Effector memory CD4-positive, alpha-beta T cell (primary cell): ENCODE results near the gene TRIM65.
"Not testable (repeated sequence)": the region's sequence is repeated elsewhere in the genome, so short reads cannot be mapped to it uniquely, and the experiment has no call there.

Experiments
- DNase-seq, 3 donors: peaks; one replicate each; pipeline ENCODE4 v3.0.0-alpha.2; 2020
- H3K27ac ChIP-seq: 2 replicates; pipeline ENCODE4 v1.7.0; 2013; ENCODE audit warnings: mild to moderate bottlenecking, low read length, moderate library complexity; ENCODE audit not compliant: insufficient read depth, poor library complexity, severe bottlenecking
- H3K27me3 ChIP-seq: replicated peaks from 2 replicates; pipeline ENCODE4 v1.7.0; 2013; ENCODE audit warnings: mild to moderate bottlenecking, low read length; ENCODE audit not compliant: insufficient read depth, control insufficient read depth, poor library complexity, severe bottlenecking
- H3K36me3 ChIP-seq: 2 replicates; pipeline ENCODE4 v1.7.0; 2013; ENCODE audit warnings: mild to moderate bottlenecking, low read length, moderate library complexity; ENCODE audit not compliant: control insufficient read depth, insufficient read depth
- H3K4me1 ChIP-seq: 2 replicates; pipeline ENCODE4 v1.7.0; 2013; ENCODE audit warnings: low read length, mild to moderate bottlenecking; ENCODE audit not compliant: control insufficient read depth, insufficient read depth, poor library complexity, severe bottlenecking
- H3K4me3 ChIP-seq: 2 replicates; pipeline ENCODE4 v1.7.0; 2013; ENCODE audit warnings: low read length, low read depth, mild to moderate bottlenecking; ENCODE audit not compliant: insufficient read depth, poor library complexity, severe bottlenecking
- H3K9me3 ChIP-seq: 2 replicates; pipeline ENCODE4 v1.7.0; 2013; ENCODE audit warnings: mild to moderate bottlenecking, low read length, moderate library complexity; ENCODE audit not compliant: control insufficient read depth

The TRIM65 gene

DNA sequence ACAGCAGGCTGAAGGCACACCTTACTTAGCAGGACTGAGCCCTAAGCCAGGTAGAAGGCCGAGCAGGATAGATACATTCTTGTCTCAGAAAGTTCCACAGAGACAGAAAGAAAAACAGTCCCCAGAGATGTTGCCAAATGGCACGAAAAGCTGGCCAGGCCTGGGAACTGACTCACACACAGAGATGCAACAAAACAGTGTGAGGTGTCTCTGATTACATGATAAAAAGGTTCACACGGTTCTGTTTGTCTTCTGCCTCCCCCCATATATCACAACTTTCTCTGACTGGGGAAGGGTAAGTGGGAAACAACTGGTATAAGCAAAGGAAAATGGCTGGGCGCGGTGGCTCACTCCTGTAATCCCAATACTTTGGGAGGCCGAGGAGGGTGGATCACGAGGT is 43.3 kb downstream of the TRIM65 start:
- H3K4me1 ChIP-seq: peaks cover 27% of the 10 kb centered on the region
- H3K36me3 ChIP-seq: peaks cover 33% of the 10 kb centered on the region
- no peaks in the 10 kb centered on the region for H3K9me3 ChIP-seq
- no peak overlapping the region for H3K4me3 ChIP-seq
- no peaks in the 10 kb centered on the region for H3K27me3 ChIP-seq
- no peak overlapping the region for H3K27ac ChIP-seq
- DNase-seq: no peak

DNA sequence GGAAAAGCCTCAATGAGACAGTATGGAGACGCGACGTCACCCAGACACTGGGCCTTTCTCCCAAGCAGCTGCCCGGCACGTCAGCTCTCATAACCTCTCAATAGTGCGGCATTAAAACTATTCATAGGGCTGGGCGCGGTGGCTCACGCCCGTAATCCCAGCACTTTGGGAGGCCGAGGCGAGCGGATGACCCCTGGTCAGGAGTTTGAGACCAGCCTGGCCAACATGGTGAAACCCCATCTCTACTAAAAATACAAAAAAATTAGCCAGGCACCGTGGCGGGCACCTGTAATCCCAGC is 45.1 kb downstream of the TRIM65 start:
- H3K36me3 ChIP-seq: peaks cover 51% of the 10 kb centered on the region

DNA sequence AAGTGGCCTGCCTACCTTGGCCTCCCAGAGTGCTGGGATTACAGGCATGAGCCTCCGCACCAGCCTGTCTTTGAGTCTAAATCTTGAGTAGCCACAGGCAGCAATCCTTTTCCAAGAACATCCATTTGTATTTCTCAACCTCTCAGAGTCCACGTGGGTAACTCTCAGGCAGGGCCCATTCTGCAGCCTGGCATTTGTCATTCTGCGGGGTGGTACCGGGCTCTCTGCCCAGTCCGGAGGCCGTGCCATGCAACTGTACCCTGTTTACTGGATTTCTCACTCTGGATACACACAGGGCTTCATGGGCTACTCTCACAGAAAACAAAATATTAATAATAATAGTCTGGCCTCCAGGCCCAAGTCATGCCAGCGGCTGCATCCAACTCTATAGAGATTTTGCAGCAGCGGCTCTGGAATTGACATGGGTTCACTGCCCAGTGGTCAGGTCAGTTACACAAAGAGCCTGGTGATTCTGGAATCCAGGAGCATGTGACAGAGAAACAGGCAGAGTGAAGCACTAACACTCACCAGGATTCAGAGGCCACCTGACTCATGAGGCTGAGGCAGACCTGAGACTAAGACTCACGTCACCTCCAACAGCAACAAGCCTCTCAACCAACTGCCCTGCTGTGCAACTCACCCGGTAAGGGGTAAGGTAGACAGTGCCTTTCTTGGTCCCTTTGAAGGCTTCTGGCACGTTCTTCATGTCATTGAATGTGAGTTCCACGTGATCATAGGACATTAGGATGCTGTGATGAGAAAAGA is 45.6 kb downstream of the TRIM65 start:
- peaks cover 56% of the 10 kb centered on the region for H3K36me3 ChIP-seq
- no peak overlapping the region for H3K4me3 ChIP-seq
- H3K4me1 ChIP-seq: peaks cover 18% of the 10 kb centered on the region
- H3K9me3 ChIP-seq: no peaks in the 10 kb centered on the region
- no peaks in the 10 kb centered on the region for H3K27me3 ChIP-seq
- no peak for DNase-seq
- no peak overlapping the region for H3K27ac ChIP-seq

More for the DNA sequence above, 45.1 kb downstream of the TRIM65 start:
- not testable (repeated sequence) for DNase-seq, H3K9me3 ChIP-seq, H3K27me3 ChIP-seq, H3K4me3 ChIP-seq, H3K27ac ChIP-seq
- H3K4me1 ChIP-seq: peaks cover 24% of the 10 kb centered on the region

DNA sequence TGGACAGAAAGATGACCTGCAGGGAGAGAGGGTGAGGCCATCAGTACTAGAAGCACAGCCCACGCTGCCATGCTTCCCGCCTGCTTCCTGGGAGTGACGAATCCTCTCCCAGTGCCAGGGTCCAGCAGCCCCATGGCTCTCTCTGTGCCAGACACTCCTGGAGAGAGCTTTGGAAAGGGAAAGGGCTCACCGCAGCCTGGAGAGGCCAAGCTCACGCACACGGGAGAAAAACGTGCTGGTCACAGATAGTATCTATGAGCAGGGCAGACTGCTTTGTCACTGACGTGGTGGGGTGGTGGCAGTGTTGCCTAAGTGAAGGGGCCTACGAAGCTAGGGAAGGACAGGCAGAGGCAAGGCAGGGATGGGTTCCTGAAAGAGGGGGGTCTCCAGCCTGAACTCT is 47.0 kb downstream of the TRIM65 start:
- no peak overlapping the region for H3K4me3 ChIP-seq
- H3K27ac ChIP-seq: no peak overlapping the region
- H3K9me3 ChIP-seq: no peaks in the 10 kb centered on the region
- no peaks in the 10 kb centered on the region for H3K27me3 ChIP-seq
- no peak for DNase-seq
- H3K4me1 ChIP-seq: peaks cover 24% of the 10 kb centered on the region
- H3K36me3 ChIP-seq: peaks cover 61% of the 10 kb centered on the region

DNA sequence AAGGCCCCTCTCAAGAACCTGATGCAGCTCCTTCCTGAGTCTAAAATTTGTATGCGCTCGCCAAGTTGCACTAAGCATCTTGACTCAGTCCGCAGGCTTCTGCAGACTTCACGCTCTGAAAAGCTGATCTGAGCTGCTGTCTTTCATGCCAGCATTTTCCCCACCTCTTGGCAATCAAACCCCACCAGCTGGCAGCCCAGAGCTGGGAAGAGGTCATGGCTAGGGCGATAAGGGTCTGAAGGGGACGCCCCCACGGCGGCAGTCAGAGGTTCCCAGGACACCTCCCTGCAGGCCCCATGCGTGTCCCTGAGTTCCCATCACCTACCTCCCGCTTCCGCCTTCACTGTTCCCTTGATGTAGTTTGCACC is 47.5 kb downstream of the TRIM65 start:
- no peak for DNase-seq
- no peaks in the 10 kb centered on the region for H3K27me3 ChIP-seq
- H3K4me1 ChIP-seq: peaks cover 24% of the 10 kb centered on the region
- no peak overlapping the region for H3K4me3 ChIP-seq
- H3K27ac ChIP-seq: no peak overlapping the region
- no peaks in the 10 kb centered on the region for H3K9me3 ChIP-seq
- peaks cover 61% of the 10 kb centered on the region for H3K36me3 ChIP-seq

DNA sequence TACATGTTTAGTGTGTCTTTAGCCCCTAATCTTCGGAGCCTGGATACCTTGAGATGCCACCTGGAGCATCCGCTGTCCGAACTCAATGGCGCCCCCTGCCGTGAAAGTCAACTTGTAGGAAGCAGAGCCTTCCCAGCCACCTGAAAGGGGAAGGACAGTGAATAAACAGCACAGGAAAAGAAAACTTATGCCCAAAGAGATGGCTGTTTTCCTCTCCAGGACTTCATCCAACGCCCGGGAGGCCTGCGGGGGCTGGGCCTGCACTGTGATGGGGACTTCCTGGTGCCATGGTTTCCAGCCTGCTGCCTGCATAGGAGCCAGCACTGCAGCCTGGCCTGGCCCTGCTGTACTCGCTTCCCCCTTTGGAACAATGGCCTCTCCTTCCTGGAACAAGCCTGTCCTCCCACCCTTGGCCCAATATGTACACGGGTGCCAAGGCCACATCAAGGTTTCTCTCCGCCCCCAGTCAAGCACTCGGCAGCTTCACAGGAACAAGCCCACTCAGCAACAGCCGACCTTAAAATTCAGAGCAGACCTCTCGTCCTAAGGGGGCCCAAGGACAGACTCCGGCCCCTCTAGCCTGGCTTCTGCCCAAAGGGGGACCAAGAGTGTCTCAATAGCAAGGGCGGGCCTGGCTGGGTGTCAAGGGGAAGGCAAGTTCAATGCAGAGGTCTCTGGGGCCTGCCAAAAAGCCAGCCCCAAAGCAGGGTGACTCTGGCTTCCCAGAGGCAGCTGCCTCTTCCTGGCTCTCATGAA is 48.0 kb downstream of the TRIM65 start:
- H3K4me1 ChIP-seq: peaks cover 26% of the 10 kb centered on the region
- H3K27ac ChIP-seq: peak overlapping the region; percentile 22
- no peaks in the 10 kb centered on the region for H3K9me3 ChIP-seq
- H3K4me3 ChIP-seq: no peak overlapping the region
- H3K36me3 ChIP-seq: peaks cover 61% of the 10 kb centered on the region
- peak; percentile 55 to 74 (median 69) for DNase-seq
- H3K27me3 ChIP-seq: no peaks in the 10 kb centered on the region

DNA sequence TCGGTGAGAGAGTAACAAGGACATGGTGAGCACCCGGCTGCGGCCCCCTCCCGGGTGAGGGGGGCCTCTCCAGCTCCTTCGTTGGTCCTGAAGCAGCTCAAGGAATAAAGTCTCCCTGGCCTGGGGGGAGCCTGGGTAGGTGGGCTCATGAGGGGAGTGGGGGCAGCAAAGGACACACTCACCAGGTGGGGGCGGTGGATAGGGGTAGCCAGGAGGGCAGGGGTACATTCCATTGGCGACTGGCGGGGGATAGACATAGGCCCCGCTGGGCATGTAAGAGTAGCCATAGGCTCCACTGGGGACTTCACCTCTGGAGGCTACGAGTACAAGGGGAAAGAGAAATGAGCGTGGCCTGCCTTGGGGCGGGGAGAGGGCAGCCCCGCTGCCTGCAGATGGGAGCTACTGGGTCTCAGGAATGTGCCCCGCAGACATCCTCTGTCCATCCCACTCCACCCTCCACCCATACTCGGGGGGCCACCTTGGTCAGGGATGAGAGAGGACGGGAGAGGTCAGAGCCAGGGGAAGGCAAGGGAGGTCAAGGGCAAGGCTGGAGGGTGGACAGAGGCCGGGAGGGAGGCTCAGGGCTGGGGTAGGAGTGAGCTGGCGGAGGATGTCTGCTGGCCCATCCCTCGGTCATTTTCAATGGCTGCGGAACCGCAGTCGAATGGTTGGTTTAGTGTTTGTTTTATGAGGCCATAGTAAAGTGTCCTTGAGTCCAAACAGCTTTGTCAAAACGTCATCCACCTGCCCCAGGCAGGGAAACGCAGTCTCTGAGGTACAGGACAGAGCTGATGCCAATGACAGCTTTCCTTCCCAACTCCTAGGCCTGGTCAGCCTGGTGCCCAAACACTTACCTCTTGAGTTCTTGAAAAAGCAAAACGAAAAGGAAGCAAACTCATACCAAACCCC is 48.9 kb downstream of the TRIM65 start:
- no peaks in the 10 kb centered on the region for H3K9me3 ChIP-seq
- DNase-seq: no peak
- H3K4me1 ChIP-seq: peaks cover 28% of the 10 kb centered on the region
- no peak overlapping the region for H3K4me3 ChIP-seq
- H3K27me3 ChIP-seq: no peaks in the 10 kb centered on the region
- peak overlapping the region; percentile 22 for H3K27ac ChIP-seq
- H3K36me3 ChIP-seq: peaks cover 61% of the 10 kb centered on the region

DNA sequence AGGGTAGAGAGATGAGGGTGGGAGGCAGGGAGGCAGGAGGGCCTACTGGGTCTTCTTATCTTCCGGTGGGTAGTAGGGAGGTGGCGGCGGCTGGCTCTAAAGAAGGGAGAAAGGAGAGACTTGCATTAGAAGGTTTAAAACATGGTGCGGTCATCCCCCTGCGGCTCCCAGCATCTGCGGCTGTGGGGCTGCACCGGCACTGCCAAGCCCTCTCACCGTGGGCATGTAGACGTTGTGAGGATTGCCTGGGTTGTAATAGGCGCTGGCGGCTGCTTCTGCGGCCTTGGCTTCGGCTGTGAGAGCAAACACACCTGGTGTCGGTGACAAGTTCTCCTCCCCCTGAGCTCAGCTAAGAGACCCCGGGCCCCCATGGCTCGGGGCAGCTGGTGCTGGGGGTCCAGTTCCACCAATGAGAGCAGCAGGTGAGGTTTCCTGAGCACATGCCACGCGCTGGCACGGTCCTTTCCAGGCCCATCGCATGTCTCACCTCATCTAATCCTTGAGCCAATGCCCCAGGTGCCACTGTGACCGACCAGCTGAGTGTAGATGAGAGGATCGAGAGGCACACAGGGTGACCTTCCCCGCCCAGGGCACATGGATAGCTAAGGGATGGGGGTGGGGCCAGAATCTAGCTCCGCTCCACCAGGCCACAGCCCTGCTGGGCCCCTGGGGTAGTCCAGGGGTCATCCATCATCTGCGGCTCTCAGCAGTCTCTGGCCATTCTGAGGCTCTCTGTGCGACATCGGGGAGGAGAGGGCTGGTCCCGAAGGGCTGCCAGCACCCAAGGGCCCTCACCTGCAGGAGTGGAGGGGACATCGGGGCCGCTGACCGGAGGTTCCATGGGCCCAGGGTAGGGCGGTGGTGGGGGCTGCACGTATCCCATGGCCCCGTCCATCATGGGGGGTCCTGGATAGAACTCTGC is 49.8 kb downstream of the TRIM65 start:
- no peak overlapping the region for H3K27ac ChIP-seq
- no peak overlapping the region for H3K4me3 ChIP-seq
- peaks cover 37% of the 10 kb centered on the region for H3K4me1 ChIP-seq
- H3K9me3 ChIP-seq: no peaks in the 10 kb centered on the region
- DNase-seq: no peak
- no peaks in the 10 kb centered on the region for H3K27me3 ChIP-seq
- peaks cover 61% of the 10 kb centered on the region for H3K36me3 ChIP-seq

DNA sequence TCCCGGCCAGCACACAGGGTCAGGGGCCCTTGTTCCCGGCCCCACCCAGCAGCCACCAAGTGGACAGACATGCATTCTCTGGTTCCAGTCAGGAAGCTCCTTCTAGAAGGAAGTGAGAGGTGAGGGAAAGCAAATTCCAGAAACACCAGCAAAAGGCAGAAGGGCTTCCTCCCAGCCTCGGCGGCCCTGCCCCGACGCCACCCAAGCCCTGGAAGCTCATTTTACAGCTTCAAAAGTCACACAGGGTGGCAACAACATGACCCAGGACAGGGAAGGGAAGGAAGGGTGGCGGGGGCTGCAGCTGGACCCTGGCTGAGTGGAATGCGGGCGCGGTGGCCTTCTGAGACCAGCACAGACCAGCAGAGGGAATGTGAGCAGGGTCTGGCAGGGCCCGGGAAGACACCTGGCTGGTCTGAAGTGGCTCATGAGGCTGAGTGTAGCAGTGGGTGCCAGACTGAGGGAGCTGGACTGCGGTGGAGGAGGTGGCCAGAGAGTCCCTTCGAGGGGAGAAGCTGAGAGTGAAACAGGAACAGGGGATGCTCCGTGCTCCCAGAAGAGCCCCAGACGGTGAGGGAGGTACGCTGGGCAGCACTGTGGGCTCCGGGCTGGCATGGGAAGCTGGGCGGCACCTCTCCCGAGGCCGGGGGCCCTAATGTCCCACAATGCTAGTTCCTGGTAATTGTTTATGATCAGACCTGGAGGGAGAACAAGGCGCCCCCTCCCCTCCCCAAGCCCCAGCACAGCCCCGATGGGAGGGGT is 50.6 kb downstream of the TRIM65 start:
- no peak for DNase-seq
- H3K4me1 ChIP-seq: peaks cover 37% of the 10 kb centered on the region
- no peak overlapping the region for H3K27ac ChIP-seq
- H3K9me3 ChIP-seq: no peaks in the 10 kb centered on the region
- H3K4me3 ChIP-seq: no peak overlapping the region
- no peaks in the 10 kb centered on the region for H3K27me3 ChIP-seq
- peaks cover 54% of the 10 kb centered on the region for H3K36me3 ChIP-seq
